Skeletal muscle tissue (tissue), 4 donors: ENCODE measurements around the gene AMIGO3. TPM values are rescaled to one million over a fixed set of nuclear protein-coding genes. Genes with fewer than 3 reads are reported as not detected.
"Not testable (repeated sequence)": the region's sequence is repeated elsewhere in the genome, so short reads cannot be mapped to it uniquely, and the experiment has no call there.

Experiments used
- H3K27ac ChIP-seq: one replicate; pipeline ENCODE4 v1.7.0; 2013; ENCODE audit warnings: mild to moderate bottlenecking, low read depth, low read length, inconsistent platforms
- H3K27me3 ChIP-seq, 3 donors: one replicate each; pipeline ENCODE4 v1.7.0; 2013; ENCODE audit warnings: low read length in 3 of 3; ENCODE audit not compliant: control insufficient read depth in 3 of 3, insufficient read depth in 3 of 3
- H3K36me3 ChIP-seq, 3 donors: one replicate each; pipeline ENCODE4 v1.7.0; 2013; ENCODE audit warnings: low read length in 3 of 3; ENCODE audit not compliant: control insufficient read depth in 3 of 3, insufficient read depth in 3 of 3
- H3K4me1 ChIP-seq, 3 donors: one replicate each; pipeline ENCODE4 v1.7.0; 2013; ENCODE audit warnings: low read length in 3 of 3, mild to moderate bottlenecking in 3 of 3; ENCODE audit not compliant: control insufficient read depth in 3 of 3, insufficient read depth in 3 of 3
- H3K4me3 ChIP-seq, 3 donors: one replicate each; pipeline ENCODE4 v1.7.0; 2013; ENCODE audit warnings: low read length in 3 of 3
- H3K9ac ChIP-seq, 3 donors: one replicate each; pipeline ENCODE4 v1.7.0; 2013; ENCODE audit warnings: low read length in 3 of 3, mild to moderate bottlenecking in 3 of 3, moderate library complexity in 2 of 3, low read depth in 1 of 3
- H3K9me3 ChIP-seq, 3 donors: one replicate each; pipeline ENCODE4 v1.7.0; 2013; ENCODE audit warnings: low read length in 3 of 3; ENCODE audit not compliant: control insufficient read depth in 3 of 3
- total RNA-seq: library from RNA; depleted of rRNA; stranded (reverse); fragments of >200 nt; gene quantifications from one replicate; pipeline ENCODE4 v1.2.3, GENCODE V29; 2014
- donor health status: Osteomylitis.

Gene AMIGO3
- total RNA-seq, 1 donor from 2014 or later = under 0.01 TPM

- peaks cover 9 to 35% (median 20%) of the 10 kb centered on the region in 3 donors for H3K4me1 ChIP-seq
- peaks cover 80 to 85% (median 81%) of the 10 kb centered on the region in 3 donors for H3K36me3 ChIP-seq
- no peak overlapping the region for H3K9ac ChIP-seq
- no peaks in the 10 kb centered on the region for H3K27me3 ChIP-seq
- H3K9me3 ChIP-seq = no peaks in the 10 kb centered on the region
- no peak overlapping the region for H3K4me3 ChIP-seq
- no peak overlapping the region for H3K27ac ChIP-seq
These were observed 15.5 kb downstream of the AMIGO3 start for GRCh38 chr3:49703956-49704355.

- H3K4me3 ChIP-seq = no peak overlapping the region
- H3K27me3 ChIP-seq = no peaks in the 10 kb centered on the region
- H3K9ac ChIP-seq = no peak overlapping the region
- no peaks in the 10 kb centered on the region for H3K9me3 ChIP-seq
- H3K36me3 ChIP-seq = peaks cover 82 to 88% (median 84%) of the 10 kb centered on the region in 3 donors
- no peak overlapping the region for H3K27ac ChIP-seq
- peaks cover 12 to 40% (median 23%) of the 10 kb centered on the region in 3 donors for H3K4me1 ChIP-seq
These were observed 16.0 kb downstream of the AMIGO3 start for GRCh38 chr3:49703443-49703927.

GRCh38 chr3:49702672-49703071 lies 16.8 kb downstream of the AMIGO3 start:
- Histone ChIP-seq H3K9me3 (no peaks in the 10 kb centered on the region), H3K4me1 (peaks cover 17 to 48% (median 29%) of the 10 kb centered on the region in 3 donors), H3K27me3 (no peaks in the 10 kb centered on the region), H3K36me3 (peaks cover 83 to 90% (median 85%) of the 10 kb centered on the region in 3 donors), H3K4me3 (no peak overlapping the region), H3K9ac (no peak overlapping the region), H3K27ac (no peak overlapping the region)

- Histone ChIP-seq H3K27ac (no peak overlapping the region), H3K9me3 (no peaks in the 10 kb centered on the region), H3K27me3 (no peaks in the 10 kb centered on the region), H3K36me3 (peaks cover 78 to 90% (median 82%) of the 10 kb centered on the region in 3 donors), H3K4me3 (peak overlapping the region in 1 of 3 donors; percentile 22), H3K9ac (peak overlapping the region in 2 of 3 donors; percentile 40 to 45), H3K4me1 (peaks cover 24 to 59% (median 40%) of the 10 kb centered on the region in 3 donors)
These were observed 18.0 kb downstream of the AMIGO3 start for GRCh38 chr3:49701388-49702077.

- H3K4me1 ChIP-seq = peaks cover 26 to 67% (median 47%) of the 10 kb centered on the region in 3 donors
- no peak overlapping the region for H3K27ac ChIP-seq
These were observed 18.9 kb downstream of the AMIGO3 start for GRCh38 chr3:49700453-49701128.

DNA sequence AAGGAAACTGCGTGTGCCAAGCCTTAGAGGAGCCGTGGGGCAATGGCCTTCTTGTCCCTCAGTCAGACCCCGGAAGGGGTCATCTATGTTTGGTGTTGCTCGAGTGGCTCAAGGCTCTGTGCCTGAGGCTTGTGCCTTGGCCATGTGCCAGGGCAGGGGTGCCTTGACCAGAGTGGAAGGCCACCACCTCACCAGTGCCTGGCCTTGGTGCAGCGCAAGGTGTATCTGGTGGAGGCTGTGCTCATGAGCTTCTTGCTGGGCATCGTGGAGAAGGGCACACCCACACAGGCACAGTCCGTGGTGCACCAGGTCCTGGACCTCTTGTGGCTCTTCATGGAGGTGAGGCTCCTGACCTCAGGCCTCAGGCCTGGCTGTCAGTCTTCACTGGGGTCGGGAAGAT lies 19.5 kb downstream of the AMIGO3 start:
- H3K9me3 ChIP-seq = no peaks in the 10 kb centered on the region
- no peak overlapping the region for H3K27ac ChIP-seq
- peaks cover 65 to 76% (median 68%) of the 10 kb centered on the region in 3 donors for H3K36me3 ChIP-seq
- H3K4me3 ChIP-seq = no peak overlapping the region
- H3K4me1 ChIP-seq = peaks cover 29 to 73% (median 53%) of the 10 kb centered on the region in 3 donors
- H3K9ac ChIP-seq = no peak overlapping the region
- H3K27me3 ChIP-seq = no peaks in the 10 kb centered on the region

More at GRCh38 chr3:49700453-49701128, 18.9 kb downstream of the AMIGO3 start:
- peaks cover 71 to 82% (median 73%) of the 10 kb centered on the region in 3 donors for H3K36me3 ChIP-seq
- peak overlapping the region in 1 of 3 donors; percentile 45 for H3K9ac ChIP-seq
- no peaks in the 10 kb centered on the region for H3K9me3 ChIP-seq
- no peaks in the 10 kb centered on the region for H3K27me3 ChIP-seq
- no peak overlapping the region for H3K4me3 ChIP-seq

- H3K4me1 ChIP-seq = peaks cover 31 to 78% (median 57%) of the 10 kb centered on the region in 3 donors
- peak overlapping the region; percentile 47 for H3K27ac ChIP-seq
- H3K27me3 ChIP-seq = no peaks in the 10 kb centered on the region
- peaks cover 60 to 70% (median 62%) of the 10 kb centered on the region in 3 donors for H3K36me3 ChIP-seq
- no peaks in the 10 kb centered on the region for H3K9me3 ChIP-seq
- no peak overlapping the region for H3K4me3 ChIP-seq
- H3K9ac ChIP-seq = peak overlapping the region in 1 of 3 donors; percentile 33
These were observed 20.1 kb downstream of the AMIGO3 start for GRCh38 chr3:49699281-49699979.

GRCh38 chr3:49695350-49696015 lies 24.0 kb downstream of the AMIGO3 start:
- Histone ChIP-seq H3K4me1 (peaks cover 49 to 80% (median 58%) of the 10 kb centered on the region in 3 donors), H3K27ac (peak overlapping the region; percentile 94), H3K4me3 (peak overlapping the region in 1 of 3 donors; percentile 41), H3K9ac (peak overlapping the region in 2 of 3 donors; percentile 61 to 71), H3K36me3 (peaks cover 27 to 36% (median 28%) of the 10 kb centered on the region in 3 donors)
- H3K27me3 ChIP-seq, H3K9me3 ChIP-seq: not testable (repeated sequence)

DNA sequence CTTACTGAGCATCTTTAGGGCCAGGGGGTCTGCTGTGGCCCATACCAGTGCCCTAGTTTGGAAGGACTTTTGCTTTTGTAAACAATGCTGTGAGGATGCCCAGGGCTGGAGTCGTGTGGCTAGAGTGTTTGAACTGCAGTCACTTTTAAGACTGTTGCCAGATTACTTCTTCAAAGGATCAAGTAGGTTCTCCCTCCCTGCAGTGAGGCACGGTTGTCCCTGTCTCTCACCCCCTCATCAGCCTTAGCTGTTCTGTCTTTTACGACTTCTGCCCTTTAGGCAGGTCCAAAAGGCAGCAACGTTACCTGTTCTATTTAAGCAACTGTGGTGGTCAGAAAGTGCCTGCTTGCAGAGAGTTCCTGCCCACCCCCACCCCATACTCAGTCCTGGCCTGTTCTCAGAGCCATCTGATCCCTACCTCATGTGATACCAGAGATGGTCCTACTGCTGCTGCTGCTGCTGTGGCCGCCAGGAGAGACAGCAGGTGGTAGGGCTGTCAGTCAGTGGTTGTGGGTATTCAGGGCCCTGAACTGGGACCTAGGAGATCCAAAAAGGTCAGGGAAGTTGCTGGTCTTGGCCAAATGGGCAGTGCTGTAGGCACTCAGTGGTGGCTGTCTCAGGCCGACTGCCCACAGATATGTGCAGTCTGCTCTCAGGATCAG lies 24.9 kb downstream of the AMIGO3 start:
- Histone ChIP-seq H3K4me3 (peak overlapping the region in 2 of 3 donors; percentile 29 to 31), H3K27ac (peak overlapping the region; percentile 94), H3K4me1 (peaks cover 50 to 77% (median 56%) of the 10 kb centered on the region in 3 donors), H3K9ac (peak overlapping the region; percentile 48 to 77 (median 71)), H3K36me3 (peaks cover 21 to 27% (median 21%) of the 10 kb centered on the region in 3 donors)
- H3K27me3 ChIP-seq, H3K9me3 ChIP-seq: not testable (repeated sequence)
